ENCODE measurements around the gene OR51E2. TPM values are rescaled to one million over a fixed set of nuclear protein-coding genes. Genes with fewer than 3 reads are reported as not detected.

Gene OR51E2
- total RNA-seq, 2 experiments from 2014 or later, result not detected

DNA sequence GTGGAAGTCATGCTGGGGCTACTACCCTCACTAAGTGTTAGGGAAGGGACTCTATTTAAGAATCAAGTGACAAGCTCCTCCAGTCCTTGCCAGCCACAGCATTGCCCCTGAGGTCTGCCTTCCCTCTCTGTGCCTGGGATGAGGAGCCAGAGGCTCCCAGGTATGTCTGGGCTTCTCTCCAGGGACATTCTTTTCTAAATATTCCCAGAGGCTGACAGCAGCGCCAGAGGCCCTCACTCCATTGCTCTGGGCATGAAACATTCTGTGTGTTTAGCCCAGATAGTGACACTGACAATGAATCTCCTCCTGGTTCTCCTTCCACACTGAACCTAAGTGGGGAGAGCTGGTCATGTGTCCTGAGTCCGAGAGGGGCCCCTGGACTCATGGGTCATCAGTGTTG is 51.7 kb downstream of the OR51E2 start:
- peaks cover 7% of the 10 kb centered on the region for H3K27me3 Mint-ChIP-seq
- no peaks in the 10 kb centered on the region for H3K4me1 Mint-ChIP-seq (ENCODE audit: low read depth)
- no peak for DNase-seq
- ATAC-seq, result no peak
- CTCF ChIA-PET, result interaction anchor here (1.2 kb wide), 1 partner anchor 9 kb away, joined by 4 read pairs; the partner anchor contains the start of gene OR51D1
- intact Hi-C loops (cut with micrococcal nuclease), result no loop called here
- H3K9me3 Mint-ChIP-seq, result no peaks in the 10 kb centered on the region
- no peaks in the 10 kb centered on the region for H3K36me3 Mint-ChIP-seq (ENCODE audit: low read depth)
- no peak for TF ChIP-seq CTCF (IDR thresholded peaks at IDR 0.05)
- POLR2A ChIA-PET, result no interaction called here
- H3K27ac Mint-ChIP-seq, result no peak overlapping the region
- H3K4me3 Mint-ChIP-seq, result no peak overlapping the region

DNA sequence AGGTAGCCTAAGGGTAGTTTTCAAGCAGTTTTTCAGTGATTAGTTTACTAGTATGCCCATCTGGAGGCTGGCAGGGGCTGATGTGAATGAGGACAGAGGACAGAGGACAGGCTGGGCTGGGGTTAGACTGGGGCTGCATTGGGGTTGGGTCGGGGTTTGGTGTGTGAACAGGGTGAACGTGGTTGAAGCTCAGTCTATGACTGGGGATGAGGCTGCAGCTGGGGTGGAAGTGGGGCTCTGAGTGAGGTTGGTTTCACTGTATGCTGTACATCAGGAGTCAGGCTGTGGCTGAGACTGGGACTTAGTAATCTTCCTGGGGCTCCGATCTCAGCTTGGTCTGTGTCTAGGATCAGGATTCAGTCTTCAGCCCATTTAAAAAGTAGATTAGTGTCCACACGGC is 53.4 kb downstream of the OR51E2 start:
- CTCF ChIA-PET, result no interaction called here
- Mint-ChIP-seq H3K27me3 (peaks cover 7% of the 10 kb centered on the region), H3K36me3 (ENCODE audit: low read depth) (no peaks in the 10 kb centered on the region), H3K27ac (no peak overlapping the region), H3K4me1 (ENCODE audit: low read depth) (no peaks in the 10 kb centered on the region), H3K9me3 (no peaks in the 10 kb centered on the region), H3K4me3 (no peak overlapping the region)
- POLR2A ChIA-PET, result no interaction called here
- TF ChIP-seq CTCF (IDR thresholded peaks at IDR 0.05), result no peak
- DNase-seq (no peak), ATAC-seq (no peak)
- intact Hi-C loops (cut with micrococcal nuclease), result no loop called here

- Mint-ChIP-seq H3K4me3 (no peak within 1 kb of the TSS), H3K9me3 (no peaks in the 10 kb centered on the region), H3K27ac (no peak within 1 kb of the TSS), H3K4me1 (ENCODE audit: low read depth) (no peaks in the 10 kb centered on the region), H3K36me3 (ENCODE audit: low read depth) (no peaks in the 10 kb centered on the region), H3K27me3 (peaks cover 7% of the 10 kb centered on the region)
- CTCF ChIA-PET, result no interaction called here
- DNase-seq (no peak), ATAC-seq (no peak)
- POLR2A ChIA-PET, result no interaction called here
- no peak for TF ChIP-seq CTCF (IDR thresholded peaks at IDR 0.05)
- intact Hi-C loops (cut with micrococcal nuclease), result no loop called here
These were observed 54.0 kb downstream of the OR51E2 start, which contains the start of gene OR51E1 for GRCh38 chr11:4643682-4644081. Gene OR51E1 (plus strand): TSS chr11:4643982. CDS start chr11:4652527, 8,545 bp downstream.

DNA sequence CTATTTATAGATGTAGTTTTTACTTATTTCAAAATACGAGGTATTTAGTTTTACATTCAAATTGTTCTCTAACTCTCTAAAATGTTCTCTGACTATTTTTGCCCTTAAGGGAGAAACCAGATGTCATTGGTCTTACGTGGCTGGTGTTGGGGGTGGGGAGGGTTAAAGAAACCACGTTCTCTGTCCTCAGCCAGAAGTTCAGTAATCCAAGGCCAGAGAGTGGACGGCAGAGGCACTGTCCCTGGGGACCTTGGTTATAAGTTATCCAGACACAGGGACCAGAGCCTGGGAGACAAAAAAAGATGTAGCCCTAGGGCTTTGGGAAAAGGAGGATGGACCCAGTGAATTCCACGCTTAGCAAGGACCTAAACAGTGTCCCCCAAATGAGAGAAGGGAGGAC is 54.6 kb downstream of the OR51E2 start:
- no peaks in the 10 kb centered on the region for H3K36me3 Mint-ChIP-seq (ENCODE audit: low read depth)
- ATAC-seq (no peak), DNase-seq (no peak)
- peaks cover 7% of the 10 kb centered on the region for H3K27me3 Mint-ChIP-seq
- TF ChIP-seq CTCF (IDR thresholded peaks at IDR 0.05), result no peak
- H3K9me3 Mint-ChIP-seq, result no peaks in the 10 kb centered on the region
- no peaks in the 10 kb centered on the region for H3K4me1 Mint-ChIP-seq (ENCODE audit: low read depth)
- intact Hi-C loops (cut with micrococcal nuclease), result no loop called here
- no peak overlapping the region for H3K27ac Mint-ChIP-seq
- ChIA-PET CTCF (no interaction called here), POLR2A (no interaction called here)
- H3K4me3 Mint-ChIP-seq, result no peak overlapping the region

GRCh38 chr11:4642043-4642442 is 55.6 kb downstream of the OR51E2 start:
- H3K9me3 Mint-ChIP-seq, result no peaks in the 10 kb centered on the region
- no peak overlapping the region for H3K4me3 Mint-ChIP-seq
- CTCF ChIA-PET, result no interaction called here
- no peak overlapping the region for H3K27ac Mint-ChIP-seq
- intact Hi-C loops (cut with micrococcal nuclease), result no loop called here
- DNase-seq (no peak), ATAC-seq (no peak)
- no peak for TF ChIP-seq CTCF (IDR thresholded peaks at IDR 0.05)
- H3K36me3 Mint-ChIP-seq (ENCODE audit: low read depth), result no peaks in the 10 kb centered on the region
- no peaks in the 10 kb centered on the region for H3K4me1 Mint-ChIP-seq (ENCODE audit: low read depth)
- H3K27me3 Mint-ChIP-seq, result peaks cover 7% of the 10 kb centered on the region
- POLR2A ChIA-PET, result no interaction called here

Measured in activated CD8-positive, alpha-beta T cell treated with anti-CD3 and anti-CD28 coated beads for 36 hours (primary cell).